Measurements from ENCODE around the gene DDR2.

DNA sequence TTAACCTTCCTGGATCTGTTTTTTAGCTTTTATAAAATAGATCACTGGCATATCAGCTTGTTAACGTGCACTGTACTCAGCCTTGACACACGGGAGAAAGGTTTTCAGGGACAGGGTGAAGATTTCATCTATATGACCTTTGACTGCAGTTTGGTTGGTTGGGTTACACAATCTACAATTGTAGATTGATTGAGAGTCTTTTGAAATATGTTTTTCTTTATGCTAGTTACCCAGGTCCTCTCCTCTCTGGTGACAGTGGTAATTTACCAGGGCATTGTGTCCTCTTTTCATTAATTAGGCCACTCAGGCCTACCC is 48.8 kb downstream of the DDR2 start:
- no peak for TF ChIP-seq POLR2A (IDR thresholded peaks at IDR 0.05; ENCODE audit: extremely low read depth, insufficient read length)
- TF ChIP-seq, protein P1, sequence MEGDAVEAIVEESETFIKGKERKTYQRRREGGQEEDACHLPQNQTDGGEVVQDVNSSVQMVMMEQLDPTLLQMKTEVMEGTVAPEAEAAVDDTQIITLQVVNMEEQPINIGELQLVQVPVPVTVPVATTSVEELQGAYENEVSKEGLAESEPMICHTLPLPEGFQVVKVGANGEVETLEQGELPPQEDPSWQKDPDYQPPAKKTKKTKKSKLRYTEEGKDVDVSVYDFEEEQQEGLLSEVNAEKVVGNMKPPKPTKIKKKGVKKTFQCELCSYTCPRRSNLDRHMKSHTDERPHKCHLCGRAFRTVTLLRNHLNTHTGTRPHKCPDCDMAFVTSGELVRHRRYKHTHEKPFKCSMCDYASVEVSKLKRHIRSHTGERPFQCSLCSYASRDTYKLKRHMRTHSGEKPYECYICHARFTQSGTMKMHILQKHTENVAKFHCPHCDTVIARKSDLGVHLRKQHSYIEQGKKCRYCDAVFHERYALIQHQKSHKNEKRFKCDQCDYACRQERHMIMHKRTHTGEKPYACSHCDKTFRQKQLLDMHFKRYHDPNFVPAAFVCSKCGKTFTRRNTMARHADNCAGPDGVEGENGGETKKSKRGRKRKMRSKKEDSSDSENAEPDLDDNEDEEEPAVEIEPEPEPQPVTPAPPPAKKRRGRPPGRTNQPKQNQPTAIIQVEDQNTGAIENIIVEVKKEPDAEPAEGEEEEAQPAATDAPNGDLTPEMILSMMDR (IDR thresholded peaks at IDR 0.05; ENCODE audit: low read depth, low read length): no peak
- TF ChIP-seq, protein P2, sequence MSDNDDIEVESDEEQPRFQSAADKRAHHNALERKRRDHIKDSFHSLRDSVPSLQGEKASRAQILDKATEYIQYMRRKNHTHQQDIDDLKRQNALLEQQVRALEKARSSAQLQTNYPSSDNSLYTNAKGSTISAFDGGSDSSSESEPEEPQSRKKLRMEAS (IDR thresholded peaks at IDR 0.05; ENCODE audit: low read depth, low read length): no peak
